HG03469 (cell line): ENCODE data around the gene C2CD4B.

Source experiments
- ATAC-seq: cut with Tn5 transposase; IDR thresholded peaks from one replicate; pipeline ENCODE4 v1.9.1; 2021; ENCODE audit warnings: mild to moderate bottlenecking, moderate library complexity, moderate number of reproducible peaks; ENCODE audit not compliant: unreplicated experiment

C2CD4B gene

GRCh38 chr15:62150445-62150844 is 14.6 kb downstream of the C2CD4B start:
- no peak for ATAC-seq

GRCh38 chr15:62149729-62150128 is 15.4 kb downstream of the C2CD4B start:
- no peak for ATAC-seq

- no peak for ATAC-seq
Measured at GRCh38 chr15:62147551-62147950, 17.5 kb downstream of the C2CD4B start.

GRCh38 chr15:62147149-62147548 is 17.9 kb downstream of the C2CD4B start:
- no peak for ATAC-seq

GRCh38 chr15:62145015-62145735 is 19.9 kb downstream of the C2CD4B start:
- ATAC-seq: no peak

- no peak for ATAC-seq
Measured at GRCh38 chr15:62142736-62143135, 22.3 kb downstream of the C2CD4B start.

GRCh38 chr15:62141643-62142588 is 23.2 kb downstream of the C2CD4B start:
- ATAC-seq: no peak

- no peak for ATAC-seq
Measured at GRCh38 chr15:62141200-62141599, 23.9 kb downstream of the C2CD4B start.

- ATAC-seq: no peak
Measured at GRCh38 chr15:62138124-62138523, 27.0 kb downstream of the C2CD4B start.

- ATAC-seq: no peak
Measured at GRCh38 chr15:62136911-62137865, 27.9 kb downstream of the C2CD4B start.

GRCh38 chr15:62135532-62136134 is 29.5 kb downstream of the C2CD4B start:
- ATAC-seq: no peak

GRCh38 chr15:62133141-62133540 is 31.9 kb downstream of the C2CD4B start:
- ATAC-seq: no peak

- no peak for ATAC-seq
Measured at GRCh38 chr15:62128916-62129315, 36.2 kb downstream of the C2CD4B start.

GRCh38 chr15:62126364-62126763 is 38.7 kb downstream of the C2CD4B start:
- ATAC-seq: no peak

- no peak for ATAC-seq
Measured at GRCh38 chr15:62125773-62126172, 39.3 kb downstream of the C2CD4B start.

GRCh38 chr15:62124973-62125303 is 40.1 kb downstream of the C2CD4B start:
- no peak for ATAC-seq

- no peak for ATAC-seq
Measured at GRCh38 chr15:62124176-62124972, 40.7 kb downstream of the C2CD4B start.

GRCh38 chr15:62122249-62122648 is 42.8 kb downstream of the C2CD4B start:
- no peak for ATAC-seq

GRCh38 chr15:62121273-62122015 is 43.6 kb downstream of the C2CD4B start:
- no peak for ATAC-seq
